ENCODE results near the gene RAB3D. TPM values are rescaled to one million over a fixed set of nuclear protein-coding genes. Genes with fewer than 3 reads are reported as not detected.

RAB3D gene, protein sequence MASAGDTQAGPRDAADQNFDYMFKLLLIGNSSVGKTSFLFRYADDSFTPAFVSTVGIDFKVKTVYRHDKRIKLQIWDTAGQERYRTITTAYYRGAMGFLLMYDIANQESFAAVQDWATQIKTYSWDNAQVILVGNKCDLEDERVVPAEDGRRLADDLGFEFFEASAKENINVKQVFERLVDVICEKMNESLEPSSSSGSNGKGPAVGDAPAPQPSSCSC
- 18.2 and 21.1 TPM in 2 replicates for total RNA-seq

DNA sequence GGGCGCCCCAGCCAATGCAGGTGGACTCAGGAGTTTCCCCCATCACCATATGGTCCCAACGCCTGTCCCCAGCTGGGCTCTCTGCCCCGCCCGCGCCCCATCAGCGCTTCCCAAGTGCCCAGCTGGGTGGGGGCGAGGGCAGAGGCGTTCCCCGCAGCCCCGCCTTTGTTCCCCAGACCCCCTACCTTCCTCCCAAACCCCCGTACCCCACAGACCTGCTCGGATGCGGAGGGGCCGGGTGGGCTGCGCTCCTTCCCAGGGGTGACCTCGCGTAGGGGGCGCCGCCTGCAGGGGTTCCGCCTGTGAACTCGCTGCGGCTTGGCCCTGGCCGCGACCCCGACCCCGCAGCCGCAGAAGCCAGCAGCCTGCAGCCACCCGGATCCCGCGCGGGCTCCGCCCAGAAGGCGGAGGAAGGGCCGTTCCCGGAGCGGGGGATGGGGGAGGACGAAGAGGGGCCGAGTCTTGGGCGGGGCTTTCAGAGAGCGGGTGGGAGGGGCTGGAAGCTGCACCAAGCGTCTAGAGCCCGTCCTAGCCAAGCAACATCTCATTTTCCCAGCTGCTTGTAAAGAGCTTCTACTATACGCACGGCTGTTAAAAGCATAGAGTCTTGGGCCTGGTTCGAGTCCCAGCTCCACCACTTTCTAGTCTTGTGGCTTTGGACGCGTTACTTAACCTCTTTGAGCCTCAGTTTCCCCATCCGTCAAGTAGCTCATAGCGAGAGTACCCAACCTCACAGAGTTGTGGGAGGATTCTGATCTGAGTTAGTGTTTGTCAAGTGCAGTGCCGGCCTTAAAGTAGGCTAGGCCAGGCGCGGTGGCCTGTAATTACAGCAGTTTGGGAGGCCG lies at the start of gene RAB3D:
RAB3D (minus strand) TSS at position 404 of the 845 bp plus-strand sequence. CDS start 2,258 bp downstream, outside the sequence.

DNA sequence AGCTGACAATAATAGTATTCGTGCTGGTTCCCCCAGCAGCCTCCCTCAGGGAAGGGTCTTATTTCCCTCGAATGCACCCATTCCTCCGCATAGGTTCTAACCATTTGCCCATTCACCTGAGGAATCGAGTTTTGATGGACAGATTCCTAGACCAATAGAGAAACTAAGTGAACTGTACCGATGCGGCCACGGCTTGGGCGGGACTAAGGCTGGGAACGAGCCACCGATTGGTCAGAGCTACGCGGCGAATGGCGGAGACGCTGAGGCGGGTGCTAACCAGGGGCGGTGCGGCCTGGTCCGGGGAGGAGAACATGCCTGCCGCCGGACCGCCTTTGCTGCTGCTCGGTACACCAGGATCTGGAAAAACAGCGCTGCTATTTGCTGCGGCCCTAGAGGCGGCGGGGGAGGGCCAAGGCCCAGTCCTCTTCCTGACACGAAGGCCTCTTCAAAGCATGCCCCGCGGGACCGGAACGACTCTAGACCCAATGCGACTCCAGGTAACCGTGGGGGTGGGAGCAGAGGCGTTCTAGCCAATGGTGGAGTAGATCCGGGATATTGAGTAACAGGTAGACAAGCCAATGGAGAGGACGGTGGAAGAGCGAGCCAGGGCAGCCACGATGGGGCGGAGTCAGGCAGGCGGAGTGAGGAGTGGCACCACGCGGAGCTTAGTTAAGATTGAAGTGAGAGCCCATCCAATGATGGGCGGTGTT lies 35.1 kb upstream of the RAB3D start, which contains the start of gene SWSAP1:
SWSAP1 (plus strand) TSS at position 234 of the 710 bp plus-strand sequence; CDS start at position 249, 15 bp downstream.

DNA sequence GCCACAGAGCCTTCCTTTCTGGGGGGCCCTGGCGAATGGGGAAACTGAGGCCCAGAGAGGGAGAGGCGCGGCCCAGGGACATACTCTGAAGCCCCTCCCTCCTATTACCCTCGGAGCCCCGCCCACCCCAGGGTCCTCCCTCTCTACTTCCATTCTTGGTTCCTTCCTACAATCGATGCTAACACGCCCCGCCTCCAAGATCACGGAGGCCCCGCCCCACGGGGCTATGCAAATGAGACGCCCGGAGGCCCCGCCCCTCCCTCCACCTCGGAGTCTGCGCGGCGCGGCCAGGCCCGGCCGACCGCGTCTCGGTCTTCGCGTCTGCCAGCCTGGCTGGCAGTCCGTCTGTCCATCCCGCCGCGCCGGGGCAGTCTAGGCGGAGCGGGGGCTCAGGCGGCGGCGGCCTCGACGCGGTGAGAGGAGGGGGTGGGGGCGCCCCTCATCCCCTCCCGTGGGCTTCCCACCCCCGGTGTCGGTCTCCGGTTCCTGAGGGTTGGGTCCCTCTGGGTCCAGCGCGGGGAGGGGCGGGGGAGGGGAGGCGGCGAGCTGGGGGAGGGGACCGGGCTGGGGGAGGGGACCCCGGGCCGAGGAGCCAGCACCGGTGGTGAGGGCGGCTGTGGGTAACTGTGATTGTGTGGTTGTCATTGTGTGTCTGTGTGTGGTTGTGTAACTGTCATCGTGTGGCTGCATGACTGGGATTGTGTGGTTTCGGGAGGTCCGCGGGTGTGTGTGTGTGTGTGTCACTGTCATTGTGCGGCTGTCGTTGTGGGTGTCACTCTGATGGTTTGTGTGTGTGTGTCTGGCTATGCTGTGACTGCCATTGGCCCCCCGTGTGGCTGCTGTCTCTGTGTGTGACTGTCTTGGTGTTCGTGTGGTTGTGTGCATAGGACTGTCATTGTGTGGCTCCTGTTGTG lies 16.0 kb upstream of the RAB3D start, which contains the start of gene PLPPR2:
PLPPR2 (plus strand) TSS at position 273 of the 914 bp plus-strand sequence. CDS start 2,242 bp downstream, outside the sequence.

DNA sequence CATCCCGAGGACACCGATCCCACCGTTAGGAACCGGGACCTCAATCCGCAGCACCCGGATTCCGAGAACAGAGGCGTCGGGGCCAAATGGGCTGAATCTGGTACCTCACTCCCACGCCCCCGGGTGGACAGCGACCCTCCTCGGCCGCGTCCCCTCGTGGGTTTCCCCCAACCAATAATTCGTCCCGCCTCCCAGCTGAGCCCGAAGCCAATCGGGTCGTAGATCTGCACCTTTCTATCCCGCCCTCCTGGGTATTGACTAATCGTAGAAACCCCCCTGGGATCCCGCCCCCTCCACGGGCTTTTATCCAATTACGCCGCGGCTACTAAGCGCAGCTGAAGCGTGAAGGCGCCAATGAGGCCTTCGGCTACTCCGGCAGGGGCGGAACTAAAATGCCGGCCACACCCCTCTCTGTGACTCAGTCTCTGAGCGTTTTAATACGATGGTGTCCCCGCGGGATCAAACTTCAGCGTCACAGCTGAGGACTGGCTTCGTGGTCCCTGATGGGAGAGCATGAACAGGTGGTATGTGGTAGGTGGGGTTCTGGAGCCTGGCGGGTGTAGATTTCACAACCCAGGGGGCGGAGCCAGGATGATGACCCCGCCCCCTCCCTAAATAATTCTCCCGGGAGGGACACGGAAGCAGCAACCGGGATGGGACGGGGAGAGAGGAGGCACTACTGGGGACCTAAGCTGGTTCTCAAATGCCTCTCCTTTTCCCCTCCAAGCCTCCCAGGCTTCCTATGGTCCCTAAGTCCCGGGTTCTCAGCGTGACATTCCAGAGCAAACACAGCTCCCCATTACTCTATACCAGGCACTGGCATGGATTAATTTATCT lies 6.9 kb upstream of the RAB3D start, which contains the start of the genes CCDC159 and TMEM205:
CCDC159 (plus strand) TSS at position 416 of the 837 bp plus-strand sequence; CDS start at position 504, 88 bp downstream.
TMEM205 (minus strand) TSS at position 165 of the 837 bp plus-strand sequence. CDS start 649 bp downstream, outside the sequence.

DNA sequence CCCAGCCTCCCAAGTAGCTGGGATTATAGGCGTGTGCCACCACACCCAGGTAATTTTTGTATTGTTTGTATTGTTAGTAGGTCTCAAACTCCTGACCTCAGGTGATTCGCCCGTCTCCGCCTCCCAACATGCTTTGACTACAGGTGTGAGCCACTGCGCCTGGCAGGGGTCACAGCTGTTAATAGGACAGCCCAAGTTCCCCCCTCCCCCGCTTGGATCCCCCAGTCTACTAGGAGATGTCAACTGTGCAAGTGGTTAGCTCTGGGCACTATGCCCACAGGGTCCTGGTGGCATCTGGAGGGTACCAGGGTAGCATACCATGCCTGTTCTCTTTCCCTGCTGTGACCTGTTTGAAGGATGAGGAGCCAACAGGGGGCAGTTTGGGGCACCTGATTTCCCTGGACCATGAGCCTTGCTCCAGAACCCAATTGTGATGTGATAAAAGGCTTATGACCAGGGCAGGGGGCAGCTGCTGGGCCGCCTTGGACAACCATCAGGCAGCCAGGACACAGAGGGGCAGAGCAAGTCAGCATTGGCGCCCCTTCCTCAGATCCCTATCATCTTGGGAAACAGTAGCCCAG lies 43.7 kb downstream of the RAB3D start, which contains the start of gene TSPAN16:
TSPAN16 (plus strand) TSS at position 496 of the 581 bp plus-strand sequence. CDS start 138 bp downstream, outside the sequence.

Other genes with a start within 250 kb of the RAB3D start
- gene SPC24, start 183.9 kb downstream of the RAB3D start, total RNA-seq, result 14.8 and 48.1 TPM in 2 replicates
- 202 and 399 TPM in 2 replicates for gene KANK2, start 142.1 kb downstream of the RAB3D start, total RNA-seq
- not detected in 2 replicates for gene ANGPTL8, start 100.0 kb downstream of the RAB3D start, total RNA-seq
- gene DOCK6, start 77.1 kb downstream of the RAB3D start, total RNA-seq, result 44.7 and 50.4 TPM in 2 replicates
- not detected in 2 replicates for gene TSPAN16, start 43.5 kb downstream of the RAB3D start, total RNA-seq
- gene TMEM205, start 6.6 kb upstream of the RAB3D start, total RNA-seq, result 221 and 282 TPM in 2 replicates
- 6.2 and 9.4 TPM in 2 replicates for gene CCDC159, start 6.9 kb upstream of the RAB3D start, total RNA-seq
- gene PLPPR2, start 15.8 kb upstream of the RAB3D start, total RNA-seq, result 23.4 and 46.5 TPM in 2 replicates
- 1.2 and 4.6 TPM in 2 replicates for gene SWSAP1, start 35.0 kb upstream of the RAB3D start, total RNA-seq
- 6.9 and 15.4 TPM in 2 replicates for gene EPOR, start 44.7 kb upstream of the RAB3D start, total RNA-seq
- under 0.01 and 1.2 TPM in 2 replicates for gene RGL3, start 79.7 kb upstream of the RAB3D start, total RNA-seq
- gene ODAD3, start 95.5 kb upstream of the RAB3D start, total RNA-seq, result 0.13 TPM in 1 of 2 replicates, not detected in the other
- 263 and 309 TPM in 2 replicates for gene PRKCSH, start 96.0 kb upstream of the RAB3D start, total RNA-seq
- 0.52 TPM in 1 of 2 replicates, not detected in the other for gene ELAVL3, start 141.4 kb upstream of the RAB3D start, total RNA-seq
- gene ZNF653, start 166.2 kb upstream of the RAB3D start, total RNA-seq, result 5.2 and 10.1 TPM in 2 replicates
- gene ECSIT, start 189.5 kb upstream of the RAB3D start, total RNA-seq, result 45.4 and 46.0 TPM in 2 replicates
- 2.6 and 38.0 TPM in 2 replicates for gene CNN1, start 199.2 kb upstream of the RAB3D start, total RNA-seq
- 41.0 and 44.6 TPM in 2 replicates for gene ELOF1, start 219.6 kb upstream of the RAB3D start, total RNA-seq
- gene ACP5, start 238.0 kb upstream of the RAB3D start, total RNA-seq, result 1.9 TPM in 1 of 2 replicates, not detected in the other